Stomach smooth muscle (tissue), 2 donors: ENCODE measurements around the gene SCAMP2.

Experiments
- H3K27ac ChIP-seq: one replicate; pipeline ENCODE4 v1.7.0; 2013; ENCODE audit warnings: mild to moderate bottlenecking, low read length, inconsistent platforms
- H3K27me3 ChIP-seq, 2 donors: one replicate each; pipeline ENCODE4 v1.7.0; 2013; ENCODE audit warnings: low read length in 2 of 2; ENCODE audit not compliant: insufficient read depth in 2 of 2, control insufficient read depth in 1 of 2
- H3K36me3 ChIP-seq, 2 donors: one replicate each; pipeline ENCODE4 v1.7.0; 2013; ENCODE audit warnings: low read length in 2 of 2; ENCODE audit not compliant: control insufficient read depth in 2 of 2, insufficient read depth in 2 of 2
- H3K4me1 ChIP-seq: one replicate; pipeline ENCODE4 v1.7.0; 2013; ENCODE audit warnings: low read length; ENCODE audit not compliant: control insufficient read depth, insufficient read depth
- H3K4me3 ChIP-seq, 2 donors: one replicate each; pipeline ENCODE4 v1.7.0; 2013; ENCODE audit warnings: low read length in 2 of 2
- H3K9ac ChIP-seq, 2 donors: one replicate each; pipeline ENCODE4 v1.7.0; 2013; ENCODE audit warnings: low read length in 2 of 2, mild to moderate bottlenecking in 1 of 2
- H3K9me3 ChIP-seq, 2 donors: one replicate each; pipeline ENCODE4 v1.7.0; 2013; ENCODE audit warnings: low read length in 2 of 2; ENCODE audit not compliant: control insufficient read depth in 2 of 2
- donor health status: healthy.
- donor health status: Pancreatic carcinoma.

The SCAMP2 gene

GRCh38 chr15:74837482-74838136, 35.6 kb downstream of the SCAMP2 start:
- Histone ChIP-seq H3K9me3 (no peaks in the 10 kb centered on the region), H3K27me3 (no peaks in the 10 kb centered on the region), H3K4me3 (no peak overlapping the region), H3K36me3 (peaks cover 0 to 4% of the 10 kb centered on the region in 2 donors), H3K4me1 (peaks cover 11% of the 10 kb centered on the region), H3K27ac (no peak overlapping the region), H3K9ac (no peak overlapping the region)

GRCh38 chr15:74836846-74837245, 36.3 kb downstream of the SCAMP2 start:
- Histone ChIP-seq H3K9ac (no peak overlapping the region), H3K36me3 (peaks cover 0 to 4% of the 10 kb centered on the region in 2 donors)

DNA sequence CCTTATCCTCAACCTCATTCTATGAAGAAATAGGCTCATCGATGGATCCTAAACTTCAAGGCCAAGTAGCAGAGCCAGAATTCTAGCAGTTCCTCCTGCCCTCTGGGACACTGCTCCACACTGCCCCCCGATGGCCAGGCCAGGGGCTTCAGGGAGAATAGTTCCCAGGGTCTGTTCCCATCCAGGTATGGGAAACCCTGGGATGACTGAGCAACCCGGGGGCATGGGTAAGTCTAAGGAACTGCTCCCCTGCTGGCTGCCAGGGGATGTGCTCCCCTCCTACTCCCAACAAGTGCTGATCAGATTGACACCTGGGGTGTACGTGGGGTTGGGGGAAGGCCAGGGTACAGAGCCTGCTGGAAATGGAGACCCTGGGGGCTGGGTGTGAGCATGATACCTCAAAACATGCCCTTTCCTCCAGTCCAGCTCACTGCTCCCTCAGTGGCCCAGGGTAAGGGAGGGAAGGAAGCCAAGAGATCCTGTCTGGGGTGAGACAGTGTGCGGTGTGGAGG, 37.8 kb downstream of the SCAMP2 start:
- H3K9me3 ChIP-seq, result no peaks in the 10 kb centered on the region
- H3K9ac ChIP-seq, result no peak overlapping the region
- H3K36me3 ChIP-seq, result peaks cover 0 to 4% of the 10 kb centered on the region in 2 donors
- peaks cover 9% of the 10 kb centered on the region for H3K4me1 ChIP-seq
- no peak overlapping the region for H3K4me3 ChIP-seq
- H3K27ac ChIP-seq, result no peak overlapping the region
- H3K27me3 ChIP-seq, result no peaks in the 10 kb centered on the region

More at GRCh38 chr15:74836846-74837245, 36.3 kb downstream of the SCAMP2 start:
- H3K27me3 ChIP-seq, result no peaks in the 10 kb centered on the region
- peaks cover 7% of the 10 kb centered on the region for H3K4me1 ChIP-seq
- no peak overlapping the region for H3K4me3 ChIP-seq
- no peaks in the 10 kb centered on the region for H3K9me3 ChIP-seq
- no peak overlapping the region for H3K27ac ChIP-seq

- Histone ChIP-seq H3K36me3 (peaks cover 0 to 2% of the 10 kb centered on the region in 2 donors), H3K27me3 (no peaks in the 10 kb centered on the region), H3K9me3 (no peaks in the 10 kb centered on the region), H3K9ac (peak overlapping the region in 1 of 2 donors; percentile 21), H3K4me3 (no peak overlapping the region), H3K27ac (no peak overlapping the region), H3K4me1 (peaks cover 9% of the 10 kb centered on the region)
These were observed 39.6 kb downstream of the SCAMP2 start for GRCh38 chr15:74833376-74834107.

DNA sequence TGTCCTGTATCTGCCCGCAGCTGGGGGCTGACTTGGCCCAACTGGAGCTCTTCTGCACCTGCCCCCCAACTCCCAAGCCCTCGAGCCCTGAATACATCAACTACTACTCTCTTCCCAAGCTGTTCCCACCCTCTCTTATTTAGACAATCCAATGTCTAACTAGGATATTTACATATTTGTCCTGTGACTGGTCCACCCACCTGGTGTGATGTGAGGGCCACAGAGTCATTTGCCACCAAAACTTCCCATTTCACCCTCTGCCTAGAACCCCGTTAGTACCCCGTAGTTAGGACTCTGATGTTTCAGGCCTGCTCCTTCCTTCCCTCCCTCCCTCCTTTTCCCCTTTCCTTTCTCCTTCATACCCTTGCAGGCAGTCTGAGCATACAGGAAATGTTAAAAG, 40.3 kb downstream of the SCAMP2 start:
- Histone ChIP-seq H3K27ac (no peak overlapping the region), H3K4me3 (no peak overlapping the region), H3K27me3 (peaks cover 5 to 6% of the 10 kb centered on the region in 2 donors), H3K36me3 (peaks cover 0 to 2% of the 10 kb centered on the region in 2 donors), H3K9me3 (no peaks in the 10 kb centered on the region), H3K4me1 (peaks cover 9% of the 10 kb centered on the region), H3K9ac (no peak overlapping the region)

DNA sequence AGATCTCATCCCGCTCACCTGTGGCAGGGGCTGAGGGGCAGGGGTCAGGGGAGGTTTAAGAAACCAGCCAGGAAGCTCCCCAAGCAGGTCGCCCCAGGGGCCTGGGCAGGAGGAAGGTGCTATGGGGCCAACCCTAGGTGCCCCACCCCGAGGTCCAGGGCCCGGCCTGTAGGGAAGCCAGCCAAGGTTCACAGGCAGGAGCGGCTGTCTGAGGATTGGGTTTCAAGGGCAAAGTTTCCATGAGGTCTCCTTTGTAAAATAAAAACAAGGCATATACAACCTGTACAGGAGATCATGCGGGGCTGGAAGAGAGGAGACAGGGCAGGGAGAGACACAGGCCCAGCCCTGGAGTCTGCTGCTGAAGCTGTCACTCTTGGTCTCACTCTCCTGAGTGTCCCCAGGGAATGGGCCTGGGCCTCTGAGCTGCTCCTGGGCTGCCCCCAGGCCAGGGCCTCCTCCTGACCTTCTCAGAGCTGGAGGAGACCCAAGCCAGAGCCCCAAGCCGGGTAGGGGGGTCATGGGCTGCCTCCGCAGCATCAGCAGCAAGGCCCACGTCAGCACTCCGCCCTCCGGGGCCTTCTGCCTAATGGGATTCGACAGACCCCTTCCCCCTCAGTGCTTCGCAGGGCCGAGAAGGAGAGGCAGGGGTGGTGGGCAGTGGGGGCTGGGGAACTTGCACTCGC, 41.2 kb downstream of the SCAMP2 start:
- Histone ChIP-seq H3K4me3 (no peak overlapping the region), H3K36me3 (peaks cover 0 to under 1% of the 10 kb centered on the region in 2 donors), H3K27me3 (peaks cover 10 to 15% of the 10 kb centered on the region in 2 donors), H3K4me1 (peaks cover 9% of the 10 kb centered on the region), H3K9me3 (no peaks in the 10 kb centered on the region), H3K27ac (no peak overlapping the region), H3K9ac (no peak overlapping the region)

DNA sequence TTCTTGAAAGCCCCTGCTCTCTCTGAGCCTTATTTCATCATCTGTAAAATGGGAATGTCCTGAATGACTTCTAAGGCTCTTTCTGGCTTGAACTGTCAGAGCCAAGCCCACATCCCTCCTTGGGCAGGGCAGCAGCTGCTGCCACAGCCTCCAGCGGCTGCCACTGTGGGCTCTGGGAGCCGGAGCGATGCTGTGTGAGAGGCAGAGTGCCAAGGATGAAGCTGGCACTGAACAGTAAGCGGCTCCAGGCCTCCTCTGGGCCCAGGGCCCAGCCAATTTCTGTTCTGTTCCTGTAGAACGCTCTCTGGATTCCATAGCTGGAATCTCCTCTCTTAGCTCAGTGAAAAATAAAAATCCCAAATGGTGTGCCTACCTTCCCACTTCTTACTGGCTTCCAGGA, 42.3 kb downstream of the SCAMP2 start:
- Histone ChIP-seq H3K9ac (peak overlapping the region in 1 of 2 donors; percentile 13), H3K27ac (peak overlapping the region; percentile 60), H3K36me3 (no peaks in the 10 kb centered on the region), H3K4me3 (no peak overlapping the region), H3K9me3 (no peaks in the 10 kb centered on the region), H3K27me3 (peaks cover 15 to 22% of the 10 kb centered on the region in 2 donors), H3K4me1 (peaks cover 9% of the 10 kb centered on the region)

GRCh38 chr15:74829991-74830390, 43.2 kb downstream of the SCAMP2 start:
- H3K4me3 ChIP-seq, result no peak overlapping the region
- no peak overlapping the region for H3K27ac ChIP-seq
- no peak overlapping the region for H3K9ac ChIP-seq
- H3K36me3 ChIP-seq, result no peaks in the 10 kb centered on the region
- peaks cover 9% of the 10 kb centered on the region for H3K4me1 ChIP-seq
- H3K27me3 ChIP-seq, result peaks cover 18 to 25% of the 10 kb centered on the region in 2 donors
- no peaks in the 10 kb centered on the region for H3K9me3 ChIP-seq

GRCh38 chr15:74829486-74829885, 43.7 kb downstream of the SCAMP2 start:
- Histone ChIP-seq H3K9ac (no peak overlapping the region), H3K36me3 (no peaks in the 10 kb centered on the region), H3K27me3 (peaks cover 18 to 25% of the 10 kb centered on the region in 2 donors), H3K4me3 (no peak overlapping the region), H3K27ac (no peak overlapping the region), H3K4me1 (peaks cover 9% of the 10 kb centered on the region), H3K9me3 (no peaks in the 10 kb centered on the region)

DNA sequence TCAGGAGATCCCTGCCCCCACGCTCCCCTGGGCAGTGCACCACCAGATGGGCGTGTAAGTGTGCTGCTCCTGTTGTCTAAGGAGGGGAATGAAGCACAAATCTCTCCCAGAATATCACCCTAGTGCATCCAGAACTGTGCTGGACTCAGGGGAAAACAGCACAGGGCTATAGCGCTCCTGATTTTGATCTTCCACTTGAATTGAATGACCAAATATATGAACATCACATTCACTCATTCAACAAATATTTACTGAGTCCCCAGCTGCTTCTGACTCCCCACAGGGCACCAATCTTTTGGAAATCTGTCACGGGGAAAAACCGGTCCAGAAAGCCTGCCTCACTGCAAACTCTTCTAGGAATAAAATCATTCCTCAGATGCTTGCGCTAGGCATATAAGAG, 44.3 kb downstream of the SCAMP2 start:
- no peaks in the 10 kb centered on the region for H3K9me3 ChIP-seq
- peaks cover 9% of the 10 kb centered on the region for H3K4me1 ChIP-seq
- no peak overlapping the region for H3K4me3 ChIP-seq
- H3K9ac ChIP-seq, result no peak overlapping the region
- no peaks in the 10 kb centered on the region for H3K36me3 ChIP-seq
- H3K27ac ChIP-seq, result no peak overlapping the region
- H3K27me3 ChIP-seq, result peaks cover 18 to 25% of the 10 kb centered on the region in 2 donors
